Smooth muscle cell (in vitro differentiated cells): ENCODE results near the gene KIAA1328. TPM values are rescaled to one million over a fixed set of nuclear protein-coding genes. Genes with fewer than 3 reads are reported as not detected.

Experiments used
- DNase-seq: peaks from one replicate; lab custom pipeline; 2025; ENCODE audit not compliant: unreplicated experiment; lab: John Stamatoyannopoulos, UW
- H2AFZ ChIP-seq: fragments of 200-600 bp; sonication (generic); 2 replicates; pipeline ENCODE4 v1.6.0; 2016; ENCODE audit warnings: antibody characterized with exemption, low read depth, mild to moderate bottlenecking
- H3F3A ChIP-seq: fragments of 200-600 bp; sonication (generic); 2 replicates; pipeline ENCODE4 v1.6.0; 2017; ENCODE audit warnings: antibody characterized with exemption, low read depth
- H3K27ac ChIP-seq: fragments of 200-600 bp; sonication (generic); 2 replicates; pipeline ENCODE4 v1.5.1; 2016; ENCODE audit warnings: low read depth, mild to moderate bottlenecking
- H3K27me3 ChIP-seq: fragments of 200-600 bp; sonication (generic); 2 replicates; pipeline ENCODE4 v1.6.1; 2016; ENCODE audit warnings: low read depth, mild to moderate bottlenecking
- H3K36me3 ChIP-seq: fragments of 200-600 bp; sonication (generic); 2 replicates; pipeline ENCODE4 v1.5.1; 2016; ENCODE audit warnings: low read depth
- H3K4me1 ChIP-seq: fragments of 200-600 bp; sonication (generic); 2 replicates; pipeline ENCODE4 v1.5.1; 2016; ENCODE audit warnings: low read depth
- H3K4me2 ChIP-seq: fragments of 200-600 bp; sonication (generic); 2 replicates; pipeline ENCODE4 v1.6.0; 2016; ENCODE audit warnings: mild to moderate bottlenecking
- H3K4me3 ChIP-seq: fragments of 200-600 bp; sonication (generic); 2 replicates; pipeline ENCODE4 v1.5.1; 2016; ENCODE audit warnings: mild to moderate bottlenecking
- H3K79me2 ChIP-seq: fragments of 200-600 bp; sonication (generic); 2 replicates; pipeline ENCODE4 v1.6.0; 2016; ENCODE audit warnings: low read depth, mild to moderate bottlenecking
- H3K9ac ChIP-seq: fragments of 200-600 bp; sonication (generic); 2 replicates; pipeline ENCODE4 v1.6.0; 2016; ENCODE audit warnings: low read depth
- H3K9me3 ChIP-seq: fragments of 200-600 bp; sonication (generic); replicated peaks from 2 replicates; pipeline ENCODE4 v1.5.1; 2016; ENCODE audit warnings: low read depth
- H4K20me1 ChIP-seq: fragments of 200-600 bp; sonication (generic); 2 replicates; pipeline ENCODE4 v1.6.0; 2016; ENCODE audit warnings: low read depth
- CTCF ChIP-seq: fragments of 200-600 bp; sonication (generic); IDR thresholded peaks from 2 replicates; pipeline ENCODE4 v1.5.1; 2017; ENCODE audit warnings: borderline replicate concordance, mild to moderate bottlenecking, antibody characterized with exemption; ENCODE audit not compliant: insufficient read depth, poor library complexity, severe bottlenecking
- WGBS: methylation state at CpG from one replicate; pipeline ENCODE4 v1.1.7; 2016; ENCODE audit warnings: low lambda C conversion rate; 5-methylcytosine and 5-hydroxymethylcytosine counted together
- polyA plus RNA-seq: library from polyadenylated mRNA; unstranded; fragments of >200 nt; fragmentation: Nextera tagmentation; extraction: Ambion mirVana; gene quantifications from 2 replicates; pipeline ENCODE4 v1.2.1, GENCODE V29; 2016
- total RNA-seq: library from RNA; depleted of rRNA; stranded (reverse); fragments of >200 nt; gene quantifications from 2 replicates; pipeline ENCODE4 v1.2.3, GENCODE V29; 2014

The KIAA1328 gene
- total and polyA plus RNA-seq, 2 experiments from 2014 or later, result 2.2 to 11.7 TPM

- no peaks in the 10 kb centered on the region for H3K9me3 ChIP-seq
- H3K27ac ChIP-seq, result no peak overlapping the region
- no peaks in the 10 kb centered on the region for H3F3A ChIP-seq
- WGBS, result 13% methylated on average over 6 of the region's 6 CpGs
- no peak for DNase-seq
- H3K79me2 ChIP-seq, result no peaks in the 10 kb centered on the region
- H3K9ac ChIP-seq, result no peak overlapping the region
- H4K20me1 ChIP-seq, result peaks cover 5% of the 10 kb centered on the region
- peak; percentile 67 for TF ChIP-seq CTCF
- H3K36me3 ChIP-seq, result no peaks in the 10 kb centered on the region
- H3K27me3 ChIP-seq, result no peaks in the 10 kb centered on the region
- no peak overlapping the region for H3K4me2 ChIP-seq
- no peak overlapping the region for H3K4me3 ChIP-seq
- no peak overlapping the region for H2AFZ ChIP-seq
- no peaks in the 10 kb centered on the region for H3K4me1 ChIP-seq
Observed at GRCh38 chr18:36942264-36942663, 113.3 kb downstream of the KIAA1328 start.

GRCh38 chr18:36947820-36948348 is 119.0 kb downstream of the KIAA1328 start:
- no peak overlapping the region for H3K4me3 ChIP-seq
- DNase-seq, result no peak
- no peaks in the 10 kb centered on the region for H3F3A ChIP-seq
- H3K9ac ChIP-seq, result no peak overlapping the region
- H4K20me1 ChIP-seq, result peaks cover under 1% of the 10 kb centered on the region
- no peak overlapping the region for H2AFZ ChIP-seq
- no peaks in the 10 kb centered on the region for H3K27me3 ChIP-seq
- H3K4me2 ChIP-seq, result no peak overlapping the region
- WGBS, result 57% methylated on average over 6 of the region's 6 CpGs
- no peaks in the 10 kb centered on the region for H3K9me3 ChIP-seq
- TF ChIP-seq CTCF, result no peak
- no peaks in the 10 kb centered on the region for H3K4me1 ChIP-seq
- H3K27ac ChIP-seq, result peak overlapping the region; percentile 29
- no peaks in the 10 kb centered on the region for H3K36me3 ChIP-seq
- H3K79me2 ChIP-seq, result no peaks in the 10 kb centered on the region

GRCh38 chr18:36950282-36950681 is 121.4 kb downstream of the KIAA1328 start:
- H3K27me3 ChIP-seq, result no peaks in the 10 kb centered on the region
- H2AFZ ChIP-seq, result no peak overlapping the region
- DNase-seq, result no peak
- H3K4me1 ChIP-seq, result no peaks in the 10 kb centered on the region
- H3K36me3 ChIP-seq, result no peaks in the 10 kb centered on the region
- no peak for TF ChIP-seq CTCF
- H3K4me3 ChIP-seq, result no peak overlapping the region
- H3K4me2 ChIP-seq, result no peak overlapping the region
- no peaks in the 10 kb centered on the region for H4K20me1 ChIP-seq
- 64% methylated on average over 4 of the region's 4 CpGs for WGBS
- no peaks in the 10 kb centered on the region for H3K9me3 ChIP-seq
- H3K79me2 ChIP-seq, result no peaks in the 10 kb centered on the region
- H3K27ac ChIP-seq, result no peak overlapping the region
- no peaks in the 10 kb centered on the region for H3F3A ChIP-seq
- no peak overlapping the region for H3K9ac ChIP-seq

- no peak overlapping the region for H2AFZ ChIP-seq
- H4K20me1 ChIP-seq, result no peaks in the 10 kb centered on the region
- no peaks in the 10 kb centered on the region for H3K36me3 ChIP-seq
- H3K27ac ChIP-seq, result no peak overlapping the region
- no peaks in the 10 kb centered on the region for H3F3A ChIP-seq
- DNase-seq, result no peak
- H3K4me2 ChIP-seq, result no peak overlapping the region
- no peak overlapping the region for H3K4me3 ChIP-seq
- whole genome bisulfite sequencing, result 69% methylated on average over 2 of the region's 2 CpGs
- H3K4me1 ChIP-seq, result no peaks in the 10 kb centered on the region
- no peak overlapping the region for H3K9ac ChIP-seq
- TF ChIP-seq CTCF, result no peak
- H3K27me3 ChIP-seq, result no peaks in the 10 kb centered on the region
- no peaks in the 10 kb centered on the region for H3K9me3 ChIP-seq
- no peaks in the 10 kb centered on the region for H3K79me2 ChIP-seq
Observed at GRCh38 chr18:36950960-36951359, 122.0 kb downstream of the KIAA1328 start.
